A673 (cell line): ENCODE data around the gene F11R.
"Not testable (repeated sequence)": the region's sequence is repeated elsewhere in the genome, so short reads cannot be mapped to it uniquely, and the experiment has no call there.

ENCODE experiments used
- CTCF ChIP-seq: fragments of 300-800, 200-600 bp; sonication (generic); conservative IDR thresholded peaks from 2 replicates; pipeline ENCODE4 v1.5.1; 2017; ENCODE audit warnings: low read depth, mild to moderate bottlenecking, antibody characterized with exemption, low read length, moderate library complexity, mixed read lengths
- EZH2 ChIP-seq: fragments of 200-600 bp; sonication (generic); IDR thresholded peaks from 2 replicates; pipeline ENCODE4 v1.6.1; 2017; ENCODE audit warnings: borderline replicate concordance, low read depth, mild to moderate bottlenecking, mixed read lengths, antibody characterized with exemption, low read length; ENCODE audit not compliant: poor library complexity, severe bottlenecking

DNA sequence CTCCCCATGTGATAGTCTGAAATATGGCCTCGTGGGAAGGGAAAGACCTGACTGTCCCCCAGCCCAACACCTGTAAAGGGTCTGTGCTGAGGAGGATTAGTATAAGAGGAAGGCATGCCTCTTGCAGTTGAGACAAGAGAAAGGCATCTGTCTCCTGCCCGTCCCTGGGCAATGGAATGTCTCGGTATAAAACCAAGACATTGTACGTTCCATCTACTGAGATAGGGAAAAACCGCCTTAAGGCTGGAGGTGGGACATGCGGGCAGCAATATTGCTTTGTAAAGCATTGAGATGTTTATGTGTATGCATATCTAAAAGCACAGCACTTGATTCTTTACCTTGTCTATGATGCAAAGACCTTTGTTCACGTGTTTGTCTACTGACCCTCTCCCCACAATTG, 3.8 kb downstream of the F11R start:
- TF ChIP-seq CTCF, EZH2: not testable (repeated sequence)
